Lung (tissue), 12 donors: ENCODE measurements around the gene CELF2. TPM values are rescaled to one million over a fixed set of nuclear protein-coding genes. Genes with fewer than 3 reads are reported as not detected.

ENCODE experiments used
- ATAC-seq: fragments of 200-7000 bp; cut with Tn5 transposase; one replicate; pipeline ENCODE4 v1.9.1; 2020; ENCODE audit warnings: moderate number of reproducible peaks; ENCODE audit not compliant: insufficient read depth, low FRiP score
- DNase-seq, 3 donors: peaks; one replicate each; pipeline ENCODE4 v3.0.0-alpha.2; 2013 to 2017
- H3K27ac ChIP-seq, 2 donors: one replicate each; pipeline ENCODE4 v1.5.1; 2013; ENCODE audit warnings: mild to moderate bottlenecking in 2 of 2, moderate library complexity in 2 of 2, control low read depth in 1 of 2, inconsistent platforms in 1 of 2, low read depth in 1 of 2, low read length in 1 of 2
- H3K27me3 ChIP-seq, 3 donors: one replicate each; pipeline ENCODE4 v1.5.1; 2013; ENCODE audit warnings: low read length in 2 of 3; ENCODE audit not compliant: control insufficient read depth in 3 of 3, insufficient read depth in 3 of 3
- H3K36me3 ChIP-seq, 4 donors: one replicate each; pipeline ENCODE4 v1.5.1; 2013; ENCODE audit warnings: low read length in 4 of 4, mild to moderate bottlenecking in 1 of 4, moderate library complexity in 1 of 4; ENCODE audit not compliant: control insufficient read depth in 4 of 4, insufficient read depth in 4 of 4
- H3K4me1 ChIP-seq, 5 donors: one replicate each; pipeline ENCODE4 v1.5.1; 2013; ENCODE audit warnings: low read length in 5 of 5, mild to moderate bottlenecking in 2 of 5, moderate library complexity in 1 of 5; ENCODE audit not compliant: control insufficient read depth in 5 of 5, insufficient read depth in 5 of 5
- H3K4me3 ChIP-seq: one replicate; pipeline ENCODE4 v1.5.1; 2013; ENCODE audit warnings: mild to moderate bottlenecking, control low read depth, moderate library complexity
- H3K9ac ChIP-seq, 2 donors: one replicate each; pipeline ENCODE4 v1.5.1; 2013; ENCODE audit warnings: low read length in 2 of 2, control low read depth in 1 of 2; ENCODE audit not compliant: insufficient read depth in 1 of 2
- H3K9me3 ChIP-seq, 4 donors: one replicate each; pipeline ENCODE4 v1.5.1; 2013; ENCODE audit warnings: low read length in 3 of 4, mild to moderate bottlenecking in 1 of 4, moderate library complexity in 1 of 4; ENCODE audit not compliant: control insufficient read depth in 4 of 4, insufficient read depth in 3 of 4
- CTCF ChIP-seq: IDR thresholded peaks from 2 replicates; pipeline ENCODE4 v1.5.1; 2012; ENCODE audit warnings: mild to moderate bottlenecking; ENCODE audit errors: control extremely low read depth, extremely low read depth
- WGBS, 2 donors: extraction: QIAGEN DNeasy Blood & Tissue Kit; methylation state at CpG; one replicate each; pipeline ENCODE4 v1.1.7; 2013; 5-methylcytosine and 5-hydroxymethylcytosine counted together
- polyA plus RNA-seq, 2 donors: library from polyadenylated mRNA; stranded (reverse); fragments of 200-250 nt; gene quantifications; one replicate each; pipeline ENCODE4 v1.2.1, GENCODE V29; 2013
- total RNA-seq, 2 donors: library from RNA; depleted of rRNA in 1 of 2; stranded (reverse); fragments of >200 nt in 1 of 2; gene quantifications; one replicate each; pipeline ENCODE4 v1.2.1, GENCODE V29; 2014 to 2021
- donor health status: control.
- donor health status: control.
- donor health status: Bipolar disorder and iron deficiency.
- donor health status: healthy.
- donor health status: DM: yes; HTN: yes; CAD: no.

CELF2 gene
- total and polyA plus RNA-seq, 4 donors = 13.6 to 115 (median 63.7) TPM

DNA sequence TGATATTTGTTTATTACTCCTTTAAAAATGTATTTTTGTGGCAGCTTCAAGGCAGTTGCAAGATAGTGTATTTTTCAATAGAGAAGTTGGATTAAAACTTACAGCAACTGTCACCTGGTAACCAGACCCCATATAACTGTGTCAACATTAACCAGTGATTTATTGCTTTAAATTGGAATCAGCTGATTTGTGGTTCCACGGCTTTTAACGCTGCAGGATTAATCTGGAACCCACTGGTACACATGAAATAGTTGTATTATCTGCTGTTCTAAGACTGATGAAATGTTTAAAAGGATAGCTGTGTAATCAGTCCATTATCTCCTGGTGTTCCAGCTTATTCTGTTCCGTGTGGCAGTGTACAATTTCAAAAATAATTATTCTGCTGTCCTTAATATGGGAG is 180.2 kb downstream of the CELF2 start:
- H3K36me3 ChIP-seq = peaks cover 0 to 10% (median 5%) of the 10 kb centered on the region in 4 donors
- H3K9me3 ChIP-seq = peaks cover 0 to 2% (median 0%) of the 10 kb centered on the region in 4 donors
- DNase-seq = no peak
- H3K9ac ChIP-seq = no peak overlapping the region
- peaks cover 0 to 27% (median 0%) of the 10 kb centered on the region in 5 donors for H3K4me1 ChIP-seq
- H3K27ac ChIP-seq = no peak overlapping the region
- H3K4me3 ChIP-seq = no peak overlapping the region
- WGBS, 2 donors = 41 to 65% methylated on average over 3 of the region's 3 CpGs
- no peaks in the 10 kb centered on the region for H3K27me3 ChIP-seq
- TF ChIP-seq CTCF = no peak
- ATAC-seq = no peak

- Histone ChIP-seq H3K9ac (no peak overlapping the region), H3K36me3 (peaks cover 0 to 16% (median 8%) of the 10 kb centered on the region in 4 donors), H3K27ac (no peak overlapping the region), H3K27me3 (no peaks in the 10 kb centered on the region), H3K4me3 (no peak overlapping the region), H3K9me3 (peaks cover 0 to 2% (median 0%) of the 10 kb centered on the region in 4 donors), H3K4me1 (peaks cover 2 to 33% (median 5%) of the 10 kb centered on the region in 5 donors)
- ATAC-seq = no peak
- no peak for DNase-seq
- no peak for TF ChIP-seq CTCF
- WGBS, 2 donors = 75 to 88% methylated on average over 5 of the region's 5 CpGs
These were observed 184.2 kb downstream of the CELF2 start for GRCh38 chr10:11201911-11202310.

GRCh38 chr10:11204351-11204942 is 186.8 kb downstream of the CELF2 start:
- WGBS, 2 donors = 59 to 61% methylated on average over 19 of the region's 19 CpGs
- Histone ChIP-seq H3K36me3 (peaks cover 0 to 16% (median 9%) of the 10 kb centered on the region in 4 donors), H3K9ac (peak overlapping the region in 1 of 2 donors; percentile 20), H3K4me1 (peaks cover 4 to 24% (median 5%) of the 10 kb centered on the region in 5 donors), H3K27ac (no peak overlapping the region), H3K27me3 (no peaks in the 10 kb centered on the region), H3K4me3 (no peak overlapping the region), H3K9me3 (peaks cover 0 to 2% (median 0%) of the 10 kb centered on the region in 4 donors)
- ATAC-seq = no peak
- TF ChIP-seq CTCF = no peak
- peak; percentile 47 to 56 (median 51) for DNase-seq
